GM18502 (cell line): Measurements from ENCODE around the gene GSE1.

Experiments used
- ATAC-seq: cut with Tn5 transposase; IDR thresholded peaks from one replicate; pipeline ENCODE4 v1.9.1; 2021; ENCODE audit warnings: mild to moderate bottlenecking; ENCODE audit not compliant: unreplicated experiment, poor library complexity

GSE1 gene

DNA sequence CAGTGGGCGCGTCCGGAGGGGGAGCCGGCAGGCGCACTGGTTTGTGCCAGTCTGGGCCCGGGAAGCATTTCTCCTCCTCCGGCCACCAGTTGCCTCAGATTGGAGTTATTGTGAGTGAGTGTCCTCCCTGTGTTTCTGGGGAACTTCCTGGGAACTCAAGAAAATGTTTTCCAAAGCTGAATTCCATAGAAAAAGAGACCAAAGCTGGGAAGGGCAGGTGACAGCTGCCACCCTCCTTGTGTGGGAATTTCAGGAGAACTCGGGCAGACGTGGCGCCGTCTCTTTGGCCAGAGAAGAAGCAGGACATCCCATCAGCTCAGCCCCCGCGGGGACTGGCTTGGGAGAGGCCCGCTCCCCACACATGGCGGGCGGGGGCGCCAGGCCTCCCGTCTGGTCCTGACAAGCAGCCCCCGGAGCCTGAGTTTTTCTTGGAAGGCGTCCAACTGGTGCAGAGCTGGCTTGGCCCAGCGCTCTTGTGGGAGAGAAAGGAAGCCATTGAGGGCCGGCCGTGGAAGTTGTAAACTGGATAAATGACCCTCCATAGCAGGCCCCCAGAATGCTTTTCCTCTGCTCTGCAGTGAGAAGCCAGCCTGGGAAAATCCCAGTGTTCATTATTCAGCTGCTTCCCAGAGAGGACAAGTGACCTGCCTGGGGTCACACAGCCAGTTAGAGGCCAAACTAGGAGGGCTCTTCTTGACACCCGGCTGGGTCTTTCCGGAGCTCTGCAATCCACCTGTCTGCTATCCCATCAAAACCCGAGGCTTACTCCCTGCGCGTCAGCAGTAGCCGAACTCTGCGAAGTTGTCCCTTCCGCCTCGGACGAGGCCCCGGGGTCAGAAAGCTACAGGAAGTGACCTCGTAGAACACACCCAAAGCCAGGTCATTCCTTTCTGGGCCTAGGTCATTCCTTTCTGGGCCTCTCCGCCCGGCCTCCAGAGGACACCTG lies 39.2 kb upstream of the GSE1 start:
- no peak for ATAC-seq

DNA sequence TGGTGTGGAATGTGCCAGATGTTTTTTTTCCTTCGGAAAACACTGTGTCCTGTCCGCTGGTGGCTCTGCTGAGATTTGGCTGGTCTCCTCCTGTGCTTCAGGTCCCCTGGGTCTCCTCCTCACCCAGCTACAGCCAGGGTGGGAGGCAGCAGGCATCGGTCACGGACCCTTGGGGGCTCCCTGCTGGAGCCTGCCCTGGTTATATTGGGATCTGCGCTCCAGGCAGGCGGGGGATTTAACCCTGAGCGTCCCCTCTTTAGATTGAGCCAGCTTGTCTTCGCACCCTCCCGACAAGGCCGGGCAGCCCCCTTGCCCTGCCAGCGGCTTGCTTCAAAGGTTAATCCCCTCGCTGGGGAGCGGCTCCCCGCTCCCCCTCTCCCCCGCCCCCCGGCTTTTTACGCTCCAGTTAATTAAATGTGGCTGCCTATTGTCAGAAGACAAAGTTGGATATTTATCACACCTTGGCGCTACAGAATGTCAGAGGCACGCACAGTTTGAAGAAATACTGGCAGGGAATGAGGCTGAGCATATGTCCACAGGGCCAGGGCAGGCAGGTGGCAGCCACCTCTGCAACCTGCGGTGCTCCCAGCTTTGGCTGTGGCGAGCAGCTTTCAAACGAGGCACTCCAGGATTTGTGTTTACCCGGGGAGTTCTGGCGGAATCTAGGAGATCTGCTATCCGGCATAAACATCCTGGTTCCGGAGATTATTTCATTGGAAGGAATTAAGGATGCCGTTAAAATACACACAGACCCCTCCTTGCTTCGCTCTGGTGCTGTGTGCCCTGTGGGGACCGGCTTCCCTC lies 38.2 kb upstream of the GSE1 start:
- ATAC-seq, result no peak

DNA sequence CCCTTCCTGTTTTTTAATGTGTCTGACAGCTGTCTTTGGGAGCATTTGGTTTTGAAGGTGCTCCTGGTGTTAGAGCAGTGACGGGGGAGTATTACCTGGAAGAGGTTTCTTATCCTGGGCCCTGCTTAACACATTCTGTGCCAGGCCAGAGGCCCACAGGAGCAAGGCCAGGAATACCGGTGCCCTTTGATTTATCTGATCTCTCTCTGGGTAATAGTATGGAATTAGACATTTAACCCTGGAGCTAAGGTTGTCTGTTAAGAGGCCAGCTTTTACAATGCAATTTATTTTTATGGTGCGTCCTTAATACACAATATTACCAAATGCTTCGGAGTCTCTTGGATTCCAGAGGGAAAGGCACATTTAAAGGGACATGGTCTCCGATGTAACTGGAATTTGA lies 37.2 kb upstream of the GSE1 start:
- no peak for ATAC-seq

DNA sequence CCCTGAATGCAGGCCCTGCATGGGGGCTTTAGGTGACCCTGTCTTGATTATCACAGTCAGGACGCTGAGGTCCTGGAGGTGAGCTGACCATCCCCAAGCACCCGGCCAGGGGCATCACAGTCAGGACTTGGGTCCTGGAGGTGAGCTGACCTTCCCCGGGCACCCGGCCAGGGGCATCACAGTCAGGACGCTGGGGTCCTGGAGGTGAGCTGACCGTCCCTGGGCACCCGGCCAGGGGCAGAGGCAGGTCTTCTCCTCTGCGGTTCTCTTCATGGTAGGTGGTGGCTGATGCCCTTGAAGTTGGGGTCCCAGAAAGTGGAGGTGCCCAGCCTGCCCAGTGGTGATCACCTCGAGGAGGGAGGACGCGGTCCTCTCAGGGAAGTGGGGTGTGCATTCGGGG lies 36.2 kb upstream of the GSE1 start:
- no peak for ATAC-seq

DNA sequence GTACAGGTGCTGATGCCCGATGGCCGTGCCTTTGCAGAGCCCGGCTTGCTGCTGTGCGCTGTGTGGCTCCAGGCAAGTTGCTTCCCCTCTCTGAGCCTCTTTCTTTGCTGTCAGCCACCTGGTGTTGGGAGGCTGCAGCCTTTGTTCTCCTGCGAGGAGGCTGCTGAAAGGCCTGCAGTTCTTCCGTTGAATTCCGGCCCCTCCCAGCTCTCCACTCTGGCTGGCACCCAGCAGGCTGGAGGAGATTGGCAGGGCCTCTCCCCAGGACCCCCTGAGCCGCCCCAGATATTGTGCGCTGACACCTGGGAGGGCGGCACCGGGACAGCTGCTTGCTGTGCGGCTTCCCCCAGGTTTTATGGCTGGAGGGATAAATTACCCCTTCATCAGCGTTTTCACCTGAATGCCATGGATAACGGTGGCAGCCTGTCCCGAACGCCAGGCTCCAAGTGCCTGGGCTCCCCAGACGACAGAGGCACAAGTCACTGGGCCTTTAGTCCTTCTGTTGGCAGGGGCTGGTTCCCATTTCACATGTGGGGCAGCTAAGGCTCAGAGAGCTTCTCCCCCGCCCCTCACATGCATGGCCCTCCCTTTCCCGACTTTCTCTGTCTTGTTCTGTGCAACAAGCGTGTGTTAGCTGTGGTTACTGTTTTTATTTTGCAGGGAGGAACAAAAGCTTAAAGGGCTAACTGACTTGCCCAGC lies 35.1 kb upstream of the GSE1 start:
- no peak for ATAC-seq

DNA sequence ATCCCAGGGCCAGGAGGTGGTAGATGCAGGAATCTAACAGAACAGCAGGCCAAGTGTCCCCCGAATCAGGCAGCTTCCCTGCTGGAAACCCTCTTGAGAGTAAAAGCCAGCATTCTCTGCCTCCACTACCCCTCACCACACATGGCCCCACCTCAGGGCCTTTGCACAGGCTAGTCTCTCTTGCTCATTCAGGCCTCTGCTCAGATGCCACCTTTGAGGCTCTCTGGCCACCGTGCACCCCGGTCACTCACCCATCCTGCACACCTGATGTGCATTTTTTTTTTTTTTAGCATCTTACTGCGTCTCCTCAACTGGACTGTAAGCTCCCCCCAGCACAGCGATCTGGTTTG lies 34.5 kb upstream of the GSE1 start:
- ATAC-seq, result no peak

DNA sequence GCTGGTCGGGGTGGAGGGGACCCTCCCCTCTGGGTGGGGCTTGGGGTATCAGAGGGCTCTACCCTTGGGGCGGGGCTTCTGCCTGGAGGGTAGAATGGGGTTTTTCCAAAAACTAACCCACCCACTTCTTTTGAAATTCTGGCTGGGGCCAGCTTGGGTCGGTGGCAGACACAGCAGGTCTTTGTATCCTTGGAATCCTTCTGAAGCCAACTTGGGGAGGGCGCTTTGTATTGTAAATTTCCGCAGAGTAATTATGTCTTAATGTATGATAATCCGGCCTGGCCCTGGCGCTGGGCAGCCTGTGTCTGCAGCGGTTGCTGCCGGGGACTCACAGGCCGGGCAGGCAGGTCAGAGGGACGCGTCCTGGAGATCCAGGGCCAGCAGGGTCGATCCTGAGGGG lies 33.9 kb upstream of the GSE1 start:
- no peak for ATAC-seq

DNA sequence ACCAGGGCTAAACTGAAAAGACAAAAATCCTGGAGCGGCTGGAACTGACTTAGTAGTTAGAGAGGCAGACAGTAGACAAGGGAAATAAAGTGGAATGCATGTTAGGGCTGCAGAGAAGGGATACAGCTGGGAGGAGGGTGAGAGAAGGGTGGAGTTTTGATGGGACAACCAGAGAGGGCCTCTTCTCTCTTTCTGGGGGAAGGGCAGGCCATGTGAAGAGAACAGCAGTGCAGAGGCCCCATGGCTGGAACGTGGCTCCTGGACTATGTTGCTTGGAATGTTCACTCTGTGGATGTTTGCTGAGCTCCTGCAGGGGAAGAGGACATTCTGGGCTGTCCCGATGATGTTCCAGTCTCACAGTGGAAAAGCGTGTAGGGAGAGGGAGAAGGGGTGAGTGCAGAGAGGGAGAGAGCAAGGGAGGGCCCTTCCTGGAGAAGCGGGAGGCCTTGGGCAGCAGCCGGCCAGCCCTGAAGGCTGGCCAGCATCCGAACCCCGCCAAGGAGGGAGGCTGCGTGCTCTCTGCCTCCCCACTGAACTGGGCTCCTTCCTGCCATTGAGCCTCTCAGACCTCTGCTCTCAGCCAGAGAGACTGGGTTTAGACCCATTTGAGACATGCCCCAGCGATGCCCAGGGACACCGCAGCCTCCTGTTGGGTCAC lies 33.1 kb upstream of the GSE1 start:
- ATAC-seq, result no peak

DNA sequence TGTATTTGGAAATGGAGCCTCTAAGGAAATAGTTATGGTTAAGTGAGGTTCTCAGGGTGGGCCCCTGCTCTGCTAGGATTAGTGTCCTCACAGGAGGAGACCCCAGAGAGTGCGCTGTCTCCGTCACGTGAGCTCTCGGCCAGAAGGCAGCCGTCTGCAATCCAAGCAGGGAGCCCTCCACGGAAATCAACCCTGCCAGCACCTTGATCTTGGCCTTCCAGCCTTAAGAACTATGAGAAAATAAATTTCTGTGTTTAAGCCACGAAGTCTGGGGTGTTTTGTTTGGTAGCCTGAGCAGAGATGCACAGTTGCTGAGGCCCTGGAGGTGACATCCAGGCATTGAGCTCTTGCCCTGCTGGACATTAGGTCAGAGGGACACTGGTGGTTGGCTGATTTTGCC lies 32.4 kb upstream of the GSE1 start:
- ATAC-seq, result no peak

DNA sequence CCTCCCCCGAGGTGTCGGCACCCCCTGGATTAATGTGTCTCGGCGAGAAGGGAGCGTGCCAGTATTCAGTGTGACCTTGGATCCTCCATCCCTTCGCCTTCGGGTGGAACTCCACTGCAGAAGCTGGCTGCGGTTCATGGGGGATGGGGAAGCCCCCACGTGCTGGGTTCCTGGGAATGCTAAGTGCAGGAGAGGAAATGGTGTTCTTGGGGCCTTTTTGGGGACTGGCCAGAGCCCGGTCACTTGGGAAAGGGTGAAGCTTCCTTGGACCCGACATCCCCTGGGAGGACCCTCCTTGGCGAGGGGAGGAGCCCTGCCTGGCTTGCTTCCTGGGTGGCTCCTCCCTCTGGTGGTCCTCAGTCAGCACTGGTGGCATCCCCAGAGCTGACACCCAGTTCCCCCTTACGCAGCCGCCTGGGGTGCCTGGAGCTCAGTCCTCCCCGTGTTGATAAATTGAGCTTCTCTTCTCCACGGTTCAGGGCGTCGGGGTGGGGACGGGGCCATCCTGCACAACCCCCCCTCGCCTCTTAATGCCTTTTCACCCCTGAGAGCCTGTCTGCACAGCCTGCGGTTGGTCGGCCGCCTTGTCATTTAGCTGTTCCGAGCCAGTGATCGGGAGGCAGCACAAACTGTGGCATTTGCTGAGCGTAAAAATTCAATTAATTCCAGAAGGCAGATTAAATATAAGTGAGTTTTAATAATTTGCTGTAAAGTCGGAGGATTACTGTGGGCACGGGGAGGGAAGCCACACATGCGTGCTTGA lies 30.7 kb upstream of the GSE1 start:
- no peak for ATAC-seq

DNA sequence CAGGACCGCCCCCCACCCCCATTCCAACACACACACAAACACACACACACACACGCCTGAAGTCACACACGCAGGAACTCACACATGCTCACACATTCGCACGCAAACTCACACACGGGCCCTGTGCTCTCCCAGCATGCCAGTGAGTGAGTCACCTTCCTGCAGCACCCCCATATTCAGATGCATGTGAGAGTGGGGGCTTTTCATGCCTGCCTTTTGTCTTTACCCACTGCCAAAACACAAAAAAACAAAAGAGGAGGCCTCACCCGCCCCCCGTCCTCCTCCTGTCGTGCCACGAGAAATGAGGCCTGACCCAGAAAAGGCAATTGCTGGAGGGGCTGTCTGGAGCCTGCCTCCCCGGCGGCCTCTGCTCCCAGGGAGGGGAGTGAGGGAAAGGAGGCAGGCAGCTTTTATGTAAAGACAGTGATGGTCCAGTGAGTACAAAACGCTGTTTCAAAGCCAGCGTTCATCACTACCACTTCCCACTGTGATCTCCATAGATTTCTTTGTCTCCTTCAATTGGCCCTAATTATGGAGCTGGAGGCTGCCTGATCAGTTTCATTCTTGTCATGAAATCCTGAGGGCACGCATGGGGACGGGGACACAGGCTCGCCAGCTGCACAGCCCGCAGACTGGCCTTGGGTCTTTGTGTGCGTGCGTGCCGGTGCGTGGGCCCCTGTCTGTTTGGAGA lies 29.5 kb upstream of the GSE1 start:
- no peak for ATAC-seq

DNA sequence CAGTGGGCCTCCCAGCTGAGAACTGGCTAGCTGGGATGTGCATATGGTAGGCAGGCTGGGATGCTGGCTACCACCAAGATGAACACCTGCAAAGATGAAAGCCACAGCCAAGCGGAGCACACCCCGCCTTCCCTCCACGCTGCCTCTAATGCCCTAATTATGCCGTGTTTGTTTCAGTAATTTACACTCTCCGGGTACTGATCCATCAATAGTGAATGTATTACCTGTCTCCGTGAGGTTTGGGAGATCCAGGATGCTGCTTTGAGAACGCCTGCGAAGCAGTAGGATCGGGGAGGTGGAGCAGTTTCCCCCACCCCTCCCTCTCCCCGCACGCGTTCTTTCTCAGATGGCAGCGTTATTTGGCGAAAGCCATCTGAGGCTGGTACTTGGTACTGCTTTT lies 28.9 kb upstream of the GSE1 start:
- no peak for ATAC-seq

DNA sequence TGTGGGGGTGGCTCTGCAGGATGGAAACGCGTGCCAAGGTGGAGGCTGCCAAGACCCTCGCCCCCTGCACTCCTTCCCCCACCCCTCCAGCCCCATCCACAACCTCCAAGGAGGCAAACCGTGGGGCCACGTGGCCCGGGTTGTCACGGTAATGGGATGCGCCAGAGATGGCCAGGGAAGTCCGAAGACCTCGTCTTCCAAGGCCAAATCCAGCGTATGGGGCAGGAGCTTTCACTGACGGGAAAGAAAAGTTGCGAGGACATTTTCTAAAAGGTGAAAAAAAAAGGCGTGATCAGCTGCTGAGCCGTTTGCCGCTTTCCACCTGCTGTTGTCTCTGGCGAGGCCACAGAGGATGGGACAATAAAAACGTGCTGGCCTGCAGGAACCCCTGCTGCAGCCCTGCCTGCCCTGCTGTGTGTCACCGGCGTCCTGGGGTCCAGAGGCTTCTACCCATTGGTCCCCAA lies 28.3 kb upstream of the GSE1 start:
- no peak for ATAC-seq

DNA sequence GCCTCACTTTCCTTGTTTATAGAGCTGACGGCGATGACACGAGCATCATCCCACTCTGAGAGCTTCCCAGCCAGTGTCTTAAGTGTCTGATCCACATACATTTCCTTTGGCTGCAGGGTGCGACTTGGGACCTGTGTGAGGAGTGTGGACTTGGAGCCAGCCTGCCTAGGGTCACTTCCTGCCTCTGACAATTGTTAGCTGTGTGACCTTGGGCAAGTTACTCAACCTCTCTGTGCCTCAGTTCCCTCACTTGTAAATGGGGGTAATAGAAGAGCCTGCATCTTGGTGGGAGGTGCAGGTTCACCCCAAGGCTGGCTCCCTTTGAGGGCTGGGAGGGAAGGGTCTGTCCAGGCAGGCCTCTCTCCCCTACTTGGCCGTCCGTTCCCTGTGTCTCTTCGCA lies 27.4 kb upstream of the GSE1 start:
- ATAC-seq, result no peak

DNA sequence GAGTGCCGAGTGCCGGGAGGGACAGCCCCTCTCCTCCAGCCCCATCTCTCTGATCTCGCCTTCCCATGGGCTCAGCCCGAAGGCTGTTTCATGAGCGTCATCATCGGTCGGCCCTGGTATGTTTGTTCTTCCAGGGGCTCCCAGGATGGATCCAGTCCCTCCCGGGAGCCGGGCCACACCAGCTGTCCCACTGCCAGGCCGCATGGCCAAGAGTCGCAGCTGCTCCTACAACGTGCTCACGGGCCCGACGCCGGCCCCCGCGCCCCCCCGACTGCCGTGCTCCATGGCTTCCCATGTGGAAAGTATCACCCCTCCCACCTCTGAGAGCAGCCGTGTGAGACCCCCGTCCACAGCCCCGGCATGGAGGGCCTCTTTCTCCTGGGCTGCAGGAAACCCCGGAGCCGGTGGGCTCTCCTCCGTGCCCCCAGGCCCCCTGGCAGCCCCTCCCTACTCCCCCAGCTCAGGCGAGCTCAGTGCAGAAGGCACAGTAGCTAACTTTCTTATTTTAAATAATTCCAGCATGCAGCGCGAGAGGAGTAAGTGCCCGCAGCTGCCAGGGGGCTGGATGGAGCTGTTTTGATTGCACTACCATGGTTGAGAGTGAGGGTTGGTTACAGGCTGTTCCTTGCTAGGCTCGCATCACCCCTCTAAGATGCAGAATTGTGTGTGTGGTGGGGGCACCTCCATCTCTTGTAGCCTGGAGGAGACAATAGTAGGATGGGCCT lies 26.6 kb upstream of the GSE1 start:
- no peak for ATAC-seq

DNA sequence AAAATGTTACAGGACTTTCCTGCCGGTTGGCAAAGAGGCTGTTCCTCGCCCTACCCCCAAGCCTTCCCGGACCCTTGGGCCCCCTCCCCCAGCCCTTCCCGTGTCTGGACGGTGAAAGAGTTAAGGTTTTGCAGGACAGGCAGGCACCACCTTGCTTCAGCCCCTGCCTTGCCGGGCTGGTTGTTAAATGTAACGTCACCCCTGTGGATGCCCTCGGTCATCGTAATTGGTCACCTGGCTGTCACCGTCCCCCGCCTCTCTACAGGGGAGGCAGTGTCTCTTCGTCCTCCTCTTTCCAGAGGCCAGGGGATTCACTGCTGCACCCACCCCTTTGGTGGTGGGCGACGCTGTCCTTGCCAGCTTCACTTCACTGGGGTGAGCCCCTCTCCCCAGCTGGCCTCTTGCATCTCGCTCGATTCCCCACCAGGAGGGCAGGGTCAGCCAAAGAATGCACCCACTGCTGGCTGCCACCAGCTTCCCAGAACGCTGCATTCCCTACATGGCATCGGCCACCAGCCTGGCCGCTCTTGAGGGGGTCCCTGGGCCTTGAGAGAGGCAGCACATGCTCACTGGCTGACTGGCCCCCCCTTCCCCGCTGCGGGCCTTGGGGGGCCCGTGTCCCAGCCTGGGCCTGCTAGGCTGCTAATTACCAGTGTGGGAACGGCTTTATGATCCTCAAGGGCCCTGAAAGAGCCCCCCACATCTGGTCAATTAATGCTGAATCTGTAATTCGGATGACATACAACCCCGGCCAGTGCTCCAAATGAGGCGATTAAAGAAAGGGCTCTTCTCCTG lies 25.2 kb upstream of the GSE1 start:
- no peak for ATAC-seq

DNA sequence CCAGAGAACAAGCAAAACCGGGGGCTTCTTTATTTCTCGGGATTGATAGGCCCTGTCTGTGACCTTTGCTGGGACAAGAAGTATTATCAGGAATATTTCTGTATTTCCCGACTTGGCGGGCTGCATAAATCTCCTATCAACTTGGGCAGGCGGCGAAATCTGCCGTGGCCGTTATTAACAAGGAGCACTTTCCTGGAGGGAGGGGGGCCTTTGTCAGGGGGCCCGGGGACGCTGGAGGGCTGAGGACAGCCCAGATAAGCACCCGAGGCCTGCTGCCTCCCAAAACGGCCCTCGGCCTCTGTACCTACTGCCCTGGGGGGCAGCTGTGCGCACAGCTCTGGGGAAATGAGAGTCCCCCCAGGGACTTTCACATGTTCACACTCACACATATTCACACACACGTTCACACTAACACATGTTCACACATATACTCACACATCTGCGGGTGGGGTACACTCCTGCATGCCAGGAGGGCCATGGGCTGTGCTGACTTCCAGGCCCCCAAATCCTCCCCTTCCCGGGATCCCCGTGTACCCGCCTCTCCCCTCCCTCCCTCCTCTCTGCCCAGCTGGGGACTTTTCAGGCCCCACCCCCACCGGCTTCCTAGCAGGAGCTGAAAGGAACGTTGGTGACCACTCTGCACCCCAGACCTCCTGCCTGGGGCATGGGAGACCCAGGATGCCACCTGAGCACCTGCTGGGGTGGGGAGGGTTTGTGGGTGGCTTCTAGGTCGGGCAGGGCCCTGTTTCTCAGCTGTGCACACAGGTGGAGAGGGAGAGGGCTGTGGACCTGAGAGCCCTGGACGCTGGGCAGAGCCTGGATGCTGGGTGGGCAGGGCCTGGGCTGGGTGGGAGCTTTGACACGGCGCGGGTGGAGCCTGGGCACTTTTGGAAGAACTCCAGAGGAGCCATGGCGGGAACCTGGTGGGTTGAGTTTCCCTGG lies 24.3 kb upstream of the GSE1 start:
- no peak for ATAC-seq
